Activated CD8-positive, alpha-beta memory T cell treated with anti-CD3 and anti-CD28 coated beads for 4 hours (primary cell): ENCODE data around the gene STAP1.

Experiments used
- DNase-seq, 2 donors: peaks; one replicate each; pipeline ENCODE4 v3.0.0-alpha.2; 2020; ENCODE audit warnings: low read depth in 2 of 2

STAP1 gene

GRCh38 chr4:67556436-67556835 lies 2.1 kb upstream of the STAP1 start:
- DNase-seq = no peak

DNA sequence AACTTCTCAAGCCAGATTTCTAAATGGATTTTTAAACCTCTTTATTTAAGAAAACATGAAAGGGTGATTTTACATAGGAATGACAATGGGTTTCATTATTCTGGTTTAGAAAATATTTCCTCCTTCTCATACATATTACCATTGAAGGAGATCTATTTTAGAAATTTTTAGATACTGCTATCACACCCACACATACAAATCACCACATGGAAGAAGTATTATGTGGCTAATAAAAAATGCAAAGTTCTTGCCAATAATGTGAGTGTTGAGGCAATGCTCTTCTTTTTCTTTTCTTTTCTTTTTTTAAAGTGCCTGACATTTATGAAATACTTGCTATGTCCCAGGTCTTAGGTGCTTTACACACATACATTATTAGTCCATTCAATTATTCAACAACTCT lies 6.8 kb downstream of the STAP1 start:
- no peak for DNase-seq

- no peak for DNase-seq
Observed at GRCh38 chr4:67566335-67566734, 7.8 kb downstream of the STAP1 start.

- DNase-seq = no peak
Observed at GRCh38 chr4:67568820-67569219, 10.3 kb downstream of the STAP1 start.

- no peak for DNase-seq
Observed at GRCh38 chr4:67570537-67570936, 12.0 kb downstream of the STAP1 start.

GRCh38 chr4:67571975-67572374 lies 13.4 kb downstream of the STAP1 start:
- no peak for DNase-seq

GRCh38 chr4:67573193-67573592 lies 14.7 kb downstream of the STAP1 start:
- DNase-seq = no peak

- DNase-seq = no peak
Observed at GRCh38 chr4:67575232-67576058, 16.9 kb downstream of the STAP1 start.

- no peak for DNase-seq
Observed at GRCh38 chr4:67576059-67576466, 17.5 kb downstream of the STAP1 start.

DNA sequence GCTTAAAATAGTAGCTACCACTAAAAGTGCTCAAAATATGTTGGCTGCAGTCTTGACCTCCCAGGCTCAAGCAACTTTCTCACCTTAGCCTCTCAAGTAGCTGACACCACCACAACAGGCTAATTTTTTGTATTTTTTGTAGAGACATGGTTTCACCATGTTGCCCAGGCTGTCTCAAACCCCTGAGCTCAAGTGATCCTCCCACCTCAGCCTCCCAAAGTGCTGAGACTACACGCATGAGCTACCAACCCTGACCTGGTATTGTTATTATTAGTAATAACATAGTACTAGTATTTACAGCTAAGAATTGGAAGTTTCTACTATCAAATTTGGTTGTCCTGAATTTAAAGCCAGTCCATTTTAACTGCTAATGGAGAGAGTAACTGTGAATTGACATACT lies 18.0 kb downstream of the STAP1 start:
- DNase-seq = no peak

GRCh38 chr4:67580577-67580976 lies 22.1 kb downstream of the STAP1 start:
- DNase-seq = no peak

DNA sequence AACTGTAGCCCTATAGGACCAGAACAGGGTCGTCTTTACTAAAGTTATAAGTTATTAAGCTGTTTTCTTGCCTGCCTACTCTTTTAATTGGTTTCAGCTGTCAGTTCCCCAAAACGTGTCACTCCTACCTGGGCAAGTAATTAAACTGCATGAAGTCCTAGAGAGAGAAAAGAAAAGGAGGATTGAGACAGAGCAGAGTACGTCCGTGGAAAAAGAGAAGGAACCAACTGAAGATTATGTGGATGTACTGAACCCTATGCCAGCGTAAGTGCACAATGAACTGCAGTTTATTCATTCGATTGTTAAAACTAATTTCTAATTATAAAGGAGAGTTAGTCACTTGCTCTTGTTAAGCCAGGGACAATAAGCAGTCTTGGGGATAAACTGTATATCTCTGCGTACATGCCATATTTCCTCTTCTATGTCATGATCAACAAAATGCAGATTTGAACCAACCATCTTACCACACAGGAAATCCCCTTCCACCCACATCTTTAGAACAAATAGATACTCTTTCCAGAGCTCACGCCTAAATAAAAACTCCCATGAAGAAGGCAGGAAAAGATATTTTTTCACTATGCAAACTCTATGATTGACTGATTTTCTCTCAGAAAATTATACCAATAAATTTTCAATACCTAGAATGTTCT lies 22.8 kb downstream of the STAP1 start:
- no peak for DNase-seq

GRCh38 chr4:67581913-67582312 lies 23.4 kb downstream of the STAP1 start:
- DNase-seq = no peak

- no peak for DNase-seq
Observed at GRCh38 chr4:67584496-67584895, 26.0 kb downstream of the STAP1 start.

GRCh38 chr4:67587156-67587555 lies 28.6 kb downstream of the STAP1 start:
- DNase-seq = no peak

GRCh38 chr4:67593741-67594175 lies 35.2 kb downstream of the STAP1 start:
- no peak for DNase-seq

- DNase-seq = no peak
Observed at GRCh38 chr4:67603310-67604028, 44.9 kb downstream of the STAP1 start.

GRCh38 chr4:67604029-67604381 lies 45.5 kb downstream of the STAP1 start:
- no peak for DNase-seq

DNA sequence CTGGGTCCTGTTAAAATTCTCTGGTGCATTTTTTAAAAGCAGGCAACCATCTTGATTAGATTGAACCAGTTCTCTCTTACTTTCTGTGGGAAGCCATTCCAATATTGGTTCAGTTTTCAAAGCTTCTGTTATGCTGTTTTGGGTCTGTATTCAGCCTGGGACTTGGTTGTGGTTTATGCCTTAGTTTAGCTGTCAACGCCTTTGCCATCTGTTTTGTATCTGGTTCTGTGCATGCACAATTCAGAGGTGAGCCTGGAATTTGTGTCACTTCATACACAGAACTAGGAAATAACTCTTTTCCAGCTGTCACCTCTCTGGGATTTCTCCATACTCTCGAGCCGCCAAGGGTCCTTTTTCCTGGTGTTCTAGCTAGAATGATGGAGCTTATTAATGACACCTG lies 46.2 kb downstream of the STAP1 start:
- DNase-seq = no peak

DNA sequence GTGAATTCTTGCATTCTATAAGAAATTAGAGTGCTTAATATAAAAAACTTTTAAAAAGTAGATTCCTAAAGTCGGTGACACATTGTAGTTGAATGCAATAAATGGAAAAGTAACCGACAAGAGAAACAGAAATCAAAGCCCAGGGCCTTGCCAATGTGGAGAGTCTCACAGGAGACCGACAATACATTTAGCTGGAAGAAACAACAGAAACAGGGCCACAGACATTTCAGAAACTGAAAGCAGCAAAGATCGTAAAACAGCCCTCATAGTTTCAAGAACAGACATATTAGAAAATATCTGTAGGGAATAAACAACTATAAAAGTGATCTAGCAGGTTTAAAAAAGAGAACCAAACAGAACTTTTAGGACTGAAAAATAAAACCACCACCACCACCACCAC lies 49.5 kb downstream of the STAP1 start:
- DNase-seq = no peak

DNA sequence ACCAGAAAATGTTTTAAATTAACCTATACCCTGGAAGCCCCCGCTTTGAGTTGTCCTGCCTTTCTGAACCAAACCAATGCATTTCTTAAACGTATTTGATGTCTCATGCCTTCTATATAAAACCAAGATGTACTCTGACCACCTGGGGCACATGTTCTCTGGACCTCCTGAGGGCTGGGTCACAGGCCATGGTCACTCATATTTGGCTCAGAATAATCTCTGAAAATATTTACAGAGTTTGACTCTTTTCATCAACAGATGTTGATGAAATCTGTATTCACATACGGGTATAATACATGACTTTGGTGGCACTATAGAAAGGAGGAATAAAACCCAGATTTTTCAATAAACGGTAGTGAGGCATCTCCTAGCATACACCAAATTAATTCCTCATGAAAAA lies 55.7 kb downstream of the STAP1 start:
- DNase-seq = no peak

GRCh38 chr4:67615119-67615518 lies 56.6 kb downstream of the STAP1 start:
- DNase-seq = no peak

DNA sequence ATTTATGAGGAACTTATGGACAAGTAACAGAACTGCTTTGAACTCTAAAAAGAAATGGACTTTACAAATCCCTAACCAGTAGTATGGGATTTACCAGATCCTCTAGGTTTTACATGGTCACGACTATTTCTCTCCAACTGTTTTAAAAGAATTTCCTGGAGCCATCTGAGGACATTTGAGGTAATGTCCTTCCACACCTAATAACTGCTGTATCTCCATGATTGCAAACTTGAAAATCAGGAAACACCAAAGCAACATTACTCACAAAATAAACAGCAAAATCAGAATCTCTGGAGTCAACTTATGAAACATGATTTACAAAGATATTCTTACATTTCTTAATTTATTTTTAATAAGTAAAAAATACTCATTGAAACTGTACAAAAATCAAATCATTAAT lies 58.0 kb downstream of the STAP1 start:
- no peak for DNase-seq
